ENCODE results near the gene NTRK1. TPM values are rescaled to one million over a fixed set of nuclear protein-coding genes. Genes with fewer than 3 reads are reported as not detected.

NTRK1 gene
- total RNA-seq, 6 experiments from 2014 or later: not detected

GRCh38 chr1:156866249-156866909, 5.7 kb downstream of the NTRK1 start:
- H3K27me3 ChIP-seq: peaks cover 0 to under 1% of the 10 kb centered on the region in 2 donors
- intact Hi-C loops (cut with DNase I): no loop called here
- H3K4me3 ChIP-seq: no peak overlapping the region
- H3K9me3 ChIP-seq: no peaks in the 10 kb centered on the region
- no peak overlapping the region for H3K27ac ChIP-seq
- DNase-seq (no peak), ATAC-seq (no peak)
- TF ChIP-seq POLR2A (IDR thresholded peaks at IDR 0.05): no peak
- no peak for TF ChIP-seq CTCF (IDR thresholded peaks at IDR 0.05)
- H3K36me3 ChIP-seq: no peaks in the 10 kb centered on the region
- 80% methylated on average over 3 of the region's 12 CpGs for WGBS (ENCODE audit: insufficient coverage, low coverage, low lambda C conversion rate, missing lambda C conversion rate)
- H3K4me1 ChIP-seq: no peaks in the 10 kb centered on the region

GRCh38 chr1:156868341-156868740, 7.7 kb downstream of the NTRK1 start:
- Histone ChIP-seq H3K27me3 (no peaks in the 10 kb centered on the region), H3K9me3 (no peaks in the 10 kb centered on the region)

DNA sequence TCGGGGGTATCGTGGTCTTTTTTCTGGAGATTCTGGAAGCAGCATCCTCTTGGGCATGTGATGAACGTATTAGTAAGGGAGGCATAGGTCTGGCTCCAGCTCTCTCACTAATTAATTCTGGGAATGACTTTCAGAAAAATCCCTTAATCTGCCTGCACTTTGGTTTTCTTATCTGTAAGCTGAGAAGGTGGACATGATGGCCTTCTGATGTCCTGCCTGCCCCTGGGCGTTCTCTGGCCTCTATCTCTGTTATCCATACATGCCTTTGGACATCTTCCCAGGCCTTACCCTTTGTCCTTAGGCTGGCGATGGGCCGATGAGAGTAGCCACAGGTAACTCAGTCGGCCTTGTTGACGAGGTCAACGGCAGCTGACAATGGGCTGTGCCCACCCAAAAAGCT, 8.8 kb downstream of the NTRK1 start:
- H3K36me3 ChIP-seq: no peaks in the 10 kb centered on the region
- H3K9me3 ChIP-seq: no peaks in the 10 kb centered on the region
- no peaks in the 10 kb centered on the region for H3K4me1 ChIP-seq
- no peak for ATAC-seq
- H3K27ac ChIP-seq: no peak overlapping the region
- DNase-seq: no peak
- TF ChIP-seq CTCF (IDR thresholded peaks at IDR 0.05) (no peak), POLR2A (IDR thresholded peaks at IDR 0.05) (no peak)
- WGBS (ENCODE audit: insufficient coverage, low coverage, low lambda C conversion rate, missing lambda C conversion rate): 72% methylated on average over 3 of the region's 9 CpGs
- no peak overlapping the region for H3K4me3 ChIP-seq
- no peaks in the 10 kb centered on the region for H3K27me3 ChIP-seq
- intact Hi-C loops (cut with DNase I): no loop called here

More at GRCh38 chr1:156868341-156868740, 7.7 kb downstream of the NTRK1 start:
- DNase-seq (no peak), ATAC-seq (no peak)
- Histone ChIP-seq H3K27ac (no peak overlapping the region), H3K4me1 (no peaks in the 10 kb centered on the region), H3K4me3 (no peak overlapping the region), H3K36me3 (no peaks in the 10 kb centered on the region)
- TF ChIP-seq CTCF (IDR thresholded peaks at IDR 0.05) (no peak), POLR2A (IDR thresholded peaks at IDR 0.05) (no peak)
- WGBS (ENCODE audit: insufficient coverage, low coverage, low lambda C conversion rate, missing lambda C conversion rate): 31% methylated on average over 2 of the region's 13 CpGs
- intact Hi-C loops (cut with DNase I): no loop called here

DNA sequence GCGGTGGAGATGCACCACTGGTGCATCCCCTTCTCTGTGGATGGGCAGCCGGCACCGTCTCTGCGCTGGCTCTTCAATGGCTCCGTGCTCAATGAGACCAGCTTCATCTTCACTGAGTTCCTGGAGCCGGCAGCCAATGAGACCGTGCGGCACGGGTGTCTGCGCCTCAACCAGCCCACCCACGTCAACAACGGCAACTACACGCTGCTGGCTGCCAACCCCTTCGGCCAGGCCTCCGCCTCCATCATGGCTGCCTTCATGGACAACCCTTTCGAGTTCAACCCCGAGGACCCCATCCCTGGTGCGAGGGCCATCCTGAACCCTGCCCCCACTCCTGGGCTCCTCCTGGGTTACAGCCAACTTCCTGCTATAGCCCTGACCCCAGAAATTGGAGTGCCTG, 13.0 kb downstream of the NTRK1 start:
- H3K4me1 ChIP-seq: no peaks in the 10 kb centered on the region
- H3K36me3 ChIP-seq: no peaks in the 10 kb centered on the region
- intact Hi-C loops (cut with DNase I): no loop called here
- no peaks in the 10 kb centered on the region for H3K9me3 ChIP-seq
- TF ChIP-seq POLR2A (IDR thresholded peaks at IDR 0.05): no peak
- TF ChIP-seq CTCF (IDR thresholded peaks at IDR 0.05): no peak
- no peak for ATAC-seq
- H3K4me3 ChIP-seq: no peak overlapping the region
- no peaks in the 10 kb centered on the region for H3K27me3 ChIP-seq
- WGBS (ENCODE audit: insufficient coverage, low coverage, low lambda C conversion rate, missing lambda C conversion rate): no CpG with 5 or more reads among the region's 18 CpGs
- no peak overlapping the region for H3K27ac ChIP-seq
- no peak for DNase-seq
